Ovary (tissue), 3 donors: ENCODE data around the gene YAP1.

Source experiments
- EP300 ChIP-seq: sonication (generic); formaldehyde crosslinking; IDR thresholded peaks from one replicate; pipeline ENCODE4 v1.6.1; 2017; ENCODE audit warnings: antibody characterized with exemption
- POLR2A ChIP-seq: fragments of 450-650 bp; IDR thresholded peaks from one replicate; pipeline ENCODE4 v1.6.1; 2017; ENCODE audit warnings: antibody characterized with exemption, mild to moderate bottlenecking, moderate library complexity
- TF ChIP-seq, protein P1 (sequence below), 3 donors: fragments of 450-650 bp in 2 of 3; fragments of 200-600 bp in 1 of 3; IDR thresholded peaks; one replicate each; pipeline versions ENCODE4 v1.5.1 to v1.8.0; 2016 to 2022; ENCODE audit warnings: antibody characterized with exemption in 3 of 3, mild to moderate bottlenecking in 1 of 3
- donor health status: DM: no; HTN: no; CAD: no.

DNA sequence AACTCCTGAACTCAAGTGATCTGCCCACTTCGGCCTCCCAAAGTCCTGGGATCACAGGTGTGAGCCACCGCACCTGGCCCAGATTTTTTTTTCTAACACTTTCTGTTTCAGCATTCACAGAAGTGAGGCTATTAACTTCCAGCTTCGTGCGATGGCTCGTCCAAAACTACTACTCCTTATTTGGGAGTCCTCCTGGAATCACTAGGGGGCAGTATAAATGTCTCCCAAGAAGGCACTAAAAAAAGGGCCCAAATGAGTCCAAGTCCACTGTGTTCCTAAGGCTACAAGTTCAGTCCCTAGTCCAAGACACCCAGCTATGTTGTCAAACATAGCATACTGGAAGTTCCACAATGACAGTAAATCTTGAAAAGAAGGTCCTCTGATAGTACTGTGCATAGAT is 143.8 kb downstream of the YAP1 start:
- TF ChIP-seq, protein P1, sequence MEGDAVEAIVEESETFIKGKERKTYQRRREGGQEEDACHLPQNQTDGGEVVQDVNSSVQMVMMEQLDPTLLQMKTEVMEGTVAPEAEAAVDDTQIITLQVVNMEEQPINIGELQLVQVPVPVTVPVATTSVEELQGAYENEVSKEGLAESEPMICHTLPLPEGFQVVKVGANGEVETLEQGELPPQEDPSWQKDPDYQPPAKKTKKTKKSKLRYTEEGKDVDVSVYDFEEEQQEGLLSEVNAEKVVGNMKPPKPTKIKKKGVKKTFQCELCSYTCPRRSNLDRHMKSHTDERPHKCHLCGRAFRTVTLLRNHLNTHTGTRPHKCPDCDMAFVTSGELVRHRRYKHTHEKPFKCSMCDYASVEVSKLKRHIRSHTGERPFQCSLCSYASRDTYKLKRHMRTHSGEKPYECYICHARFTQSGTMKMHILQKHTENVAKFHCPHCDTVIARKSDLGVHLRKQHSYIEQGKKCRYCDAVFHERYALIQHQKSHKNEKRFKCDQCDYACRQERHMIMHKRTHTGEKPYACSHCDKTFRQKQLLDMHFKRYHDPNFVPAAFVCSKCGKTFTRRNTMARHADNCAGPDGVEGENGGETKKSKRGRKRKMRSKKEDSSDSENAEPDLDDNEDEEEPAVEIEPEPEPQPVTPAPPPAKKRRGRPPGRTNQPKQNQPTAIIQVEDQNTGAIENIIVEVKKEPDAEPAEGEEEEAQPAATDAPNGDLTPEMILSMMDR (IDR thresholded peaks at IDR 0.05): no peak
- TF ChIP-seq POLR2A (no peak), EP300 (no peak)
